ENCODE data around the gene MICAL2.

Gene MICAL2

DNA sequence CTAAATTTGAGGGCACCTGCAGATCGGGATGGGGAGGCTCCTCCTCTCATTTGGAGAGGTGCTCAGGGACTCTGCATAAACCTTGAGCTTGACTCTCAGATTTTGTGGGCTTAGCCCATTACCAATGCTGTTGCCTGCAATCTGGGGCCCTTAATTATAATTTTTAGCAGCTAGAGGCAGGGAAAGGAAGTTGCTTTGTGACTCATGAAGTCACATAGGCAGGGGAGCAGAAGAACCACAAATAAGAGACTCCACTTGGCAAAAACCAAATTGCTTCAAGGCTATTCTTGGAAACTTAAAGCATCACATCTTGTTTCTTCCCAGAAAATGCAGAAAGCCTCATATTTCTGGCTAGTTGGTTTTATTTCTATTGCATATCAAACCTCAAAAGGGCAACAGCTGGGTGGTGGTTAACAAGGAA is 46.9 kb downstream of the MICAL2 start:
- DNase-seq = no peak

DNA sequence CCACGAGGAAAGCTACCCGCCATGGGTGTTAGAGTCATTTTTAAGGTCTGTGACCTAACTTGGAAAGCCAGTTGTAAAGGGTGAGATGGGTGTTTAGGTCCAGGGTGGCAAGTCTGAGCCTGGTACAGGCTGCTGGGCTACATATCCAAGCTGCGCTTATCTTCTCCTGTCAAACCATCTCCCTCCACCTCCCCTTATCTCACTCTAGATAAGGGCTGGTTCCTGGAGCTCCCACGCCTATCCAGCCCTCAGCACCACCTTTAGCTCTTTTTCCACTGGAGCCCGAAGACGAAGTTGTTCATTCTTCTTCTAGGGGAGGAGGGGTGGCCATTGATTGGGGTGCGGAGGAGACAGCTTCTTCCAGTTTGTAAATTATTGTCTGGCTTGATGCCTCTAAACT is 48.5 kb downstream of the MICAL2 start:
- DNase-seq = no peak

DNA sequence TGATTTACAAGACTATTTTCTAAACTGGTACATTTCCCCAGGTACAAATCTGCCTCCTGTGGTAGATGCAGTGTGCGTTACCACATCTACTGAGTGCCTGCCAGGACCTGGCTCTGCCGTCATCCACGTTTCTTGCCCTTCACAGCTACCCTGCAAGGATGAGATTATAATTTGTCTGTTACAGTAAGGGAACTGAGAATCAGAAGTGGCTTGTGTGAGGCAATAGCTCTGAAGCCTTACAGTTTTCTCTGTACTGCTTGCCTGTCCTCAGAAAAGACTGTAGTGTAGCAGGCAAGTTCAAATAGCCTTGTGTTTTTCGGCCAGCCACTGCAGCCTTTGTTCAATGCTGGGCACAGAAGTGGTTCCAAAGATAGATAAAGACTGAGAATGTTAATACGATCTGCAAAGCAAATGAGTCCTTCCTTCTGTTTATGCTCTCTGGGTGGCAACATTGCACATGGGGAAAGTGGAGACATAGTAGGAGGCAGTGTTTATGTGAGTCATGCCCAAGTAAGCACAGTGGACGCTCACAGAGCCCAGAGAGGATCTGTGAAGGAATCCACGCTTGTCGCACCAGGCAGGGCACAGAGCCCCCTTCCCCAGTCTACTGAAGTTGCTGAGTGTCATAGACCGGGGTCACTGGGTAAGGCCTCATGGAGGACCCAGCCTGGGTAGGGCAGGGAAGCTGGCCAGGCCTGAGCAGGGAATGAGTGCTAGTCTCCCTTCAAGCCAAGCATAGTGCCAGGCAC is 49.1 kb downstream of the MICAL2 start:
- DNase-seq = peak in 1 of 2 experiments; percentile 40

DNA sequence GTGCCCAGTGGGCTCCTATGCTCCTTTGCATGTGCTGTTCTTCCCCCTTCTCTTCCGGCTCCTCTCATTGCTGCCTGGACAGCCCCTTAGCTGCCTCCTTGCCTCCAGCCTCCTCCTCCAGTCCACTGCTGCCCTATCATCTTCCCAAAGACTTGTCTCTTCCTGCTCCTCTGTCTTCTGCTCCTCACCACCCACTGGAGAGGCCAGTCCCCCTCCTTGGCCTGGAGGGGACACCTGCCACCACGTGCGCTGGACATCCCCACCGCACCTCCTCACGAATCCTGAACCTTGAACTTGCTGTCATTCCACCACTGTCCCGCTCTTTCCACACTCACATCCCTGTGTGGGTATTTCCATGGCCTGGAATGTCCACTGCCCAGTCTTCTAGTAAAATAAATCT is 49.8 kb downstream of the MICAL2 start:
- DNase-seq = no peak

DNA sequence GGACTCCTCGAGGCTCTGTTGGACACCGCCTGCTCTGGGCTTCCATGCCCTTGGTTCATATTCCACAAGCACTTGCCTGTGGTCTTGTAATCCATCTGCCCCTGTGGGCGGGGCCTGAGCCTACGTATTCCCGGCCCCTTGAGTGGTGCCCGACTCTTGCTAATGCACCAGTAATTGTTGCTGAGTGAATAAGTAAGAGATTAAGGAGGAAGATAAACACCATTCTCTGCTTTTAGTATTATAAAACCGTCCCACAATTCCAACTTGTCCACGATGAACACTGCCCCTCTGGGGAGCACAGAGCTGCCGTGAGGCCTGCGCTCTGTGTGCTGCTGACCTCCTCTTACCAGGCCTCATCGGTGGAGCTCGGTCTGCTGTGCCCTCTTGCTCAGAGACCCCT is 50.3 kb downstream of the MICAL2 start:
- DNase-seq = no peak

DNA sequence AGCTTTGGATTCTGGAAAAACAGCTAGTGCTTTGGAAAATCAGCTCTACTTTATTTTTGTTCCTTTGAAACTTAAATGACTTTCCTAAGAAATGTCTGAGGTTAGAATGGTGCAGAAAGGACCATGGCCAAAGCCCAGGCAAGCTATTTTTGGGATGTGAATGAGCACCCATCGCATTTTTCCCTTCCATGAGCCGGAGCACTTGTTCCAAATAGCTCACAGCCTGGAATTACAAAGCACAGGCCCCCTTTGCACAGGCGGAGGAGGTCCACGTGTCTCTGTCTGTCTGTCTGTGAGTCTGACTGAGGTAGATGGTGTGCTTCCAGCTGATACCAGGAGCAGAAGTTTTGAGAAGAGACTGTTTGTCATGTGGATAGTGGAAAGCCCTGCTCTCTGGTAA is 50.7 kb downstream of the MICAL2 start:
- DNase-seq = no peak

DNA sequence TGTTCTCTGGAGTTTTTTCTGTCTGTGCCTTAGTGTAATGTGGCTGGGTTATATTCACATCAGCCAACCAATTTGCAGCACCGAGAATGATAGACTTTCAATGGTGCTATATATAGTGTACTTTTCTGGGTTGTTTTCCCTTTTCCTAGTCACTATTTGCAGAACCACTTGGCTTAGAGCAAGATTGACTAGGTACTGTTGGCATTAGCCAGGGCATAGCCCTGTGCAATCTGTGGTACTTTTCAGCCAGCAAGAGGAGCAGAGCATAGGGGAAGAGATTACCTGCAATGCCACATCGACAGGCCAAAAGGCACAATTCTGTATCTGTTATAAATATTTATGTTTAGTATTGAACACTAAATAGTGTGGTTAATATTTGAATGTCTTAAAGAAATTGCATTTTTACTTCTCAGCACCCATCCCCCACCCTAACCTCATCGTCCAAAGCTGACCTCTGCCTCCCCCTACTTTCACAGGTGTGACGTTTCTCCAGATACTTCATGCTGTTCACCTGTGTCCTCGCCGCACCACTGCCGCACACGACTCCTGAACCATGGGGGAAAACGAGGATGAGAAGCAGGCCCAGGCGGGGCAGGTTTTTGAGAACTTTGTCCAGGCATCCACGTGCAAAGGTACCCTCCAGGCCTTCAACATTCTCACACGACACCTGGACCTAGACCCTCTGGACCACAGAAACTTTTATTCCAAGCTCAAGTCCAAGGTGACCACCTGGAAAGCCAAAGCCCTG is 51.4 kb downstream of the MICAL2 start:
- no peak for DNase-seq

DNA sequence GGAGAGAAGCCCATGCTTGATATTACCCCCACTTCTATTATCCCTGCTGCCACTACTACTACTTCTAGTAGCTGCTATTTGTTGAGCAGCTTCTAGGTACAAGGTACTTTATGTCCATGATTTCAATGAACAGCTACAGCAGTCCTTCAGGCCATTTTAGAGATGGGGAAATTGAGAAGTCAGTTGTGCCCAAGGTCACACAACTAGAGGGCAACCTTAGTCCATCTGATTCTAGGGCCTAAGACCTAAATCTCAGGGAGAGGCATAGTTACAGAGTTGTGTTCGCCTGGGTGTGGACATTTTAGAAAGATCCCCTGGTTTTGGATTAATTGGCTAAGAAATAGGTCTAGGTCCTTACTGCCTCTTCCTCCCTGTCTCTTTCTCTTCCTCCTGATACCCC is 52.3 kb downstream of the MICAL2 start:
- no peak for DNase-seq

DNA sequence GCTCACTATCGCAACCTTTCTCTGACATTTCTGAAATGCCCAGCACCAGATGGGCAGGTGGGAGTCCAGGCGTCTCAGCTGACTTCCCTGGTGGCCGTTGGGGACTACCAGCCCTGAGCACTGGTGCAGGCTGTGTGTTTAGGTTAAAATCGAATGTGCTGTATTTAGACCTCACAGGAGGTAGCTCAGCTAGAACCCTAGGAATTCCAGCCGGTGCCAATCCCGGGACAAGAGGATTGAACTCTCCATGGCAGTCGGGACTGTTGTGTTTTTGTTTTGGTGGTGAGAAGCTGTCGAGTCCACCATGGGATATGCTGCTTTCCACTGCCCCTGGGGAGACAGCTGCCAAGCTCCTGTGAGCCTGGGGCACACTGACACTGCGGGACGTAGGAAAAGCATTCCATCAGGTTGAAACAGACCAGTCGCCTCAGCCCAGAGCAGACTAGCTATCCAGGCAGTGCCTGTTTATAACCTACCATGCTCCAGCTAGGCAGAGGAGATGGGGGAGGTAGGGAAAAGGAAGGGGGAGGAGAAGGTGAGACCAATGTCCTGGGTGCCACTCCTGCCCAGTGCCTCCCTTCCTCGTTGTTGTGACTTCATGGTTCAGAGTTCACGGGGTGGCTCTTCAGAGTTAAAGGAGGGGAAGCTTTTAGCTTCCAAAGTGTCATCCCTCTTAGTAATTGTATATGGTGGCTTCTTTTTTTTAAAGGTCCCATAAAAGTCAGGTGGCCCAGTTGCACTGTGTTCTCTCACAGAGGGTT is 53.0 kb downstream of the MICAL2 start:
- DNase-seq = no peak

DNA sequence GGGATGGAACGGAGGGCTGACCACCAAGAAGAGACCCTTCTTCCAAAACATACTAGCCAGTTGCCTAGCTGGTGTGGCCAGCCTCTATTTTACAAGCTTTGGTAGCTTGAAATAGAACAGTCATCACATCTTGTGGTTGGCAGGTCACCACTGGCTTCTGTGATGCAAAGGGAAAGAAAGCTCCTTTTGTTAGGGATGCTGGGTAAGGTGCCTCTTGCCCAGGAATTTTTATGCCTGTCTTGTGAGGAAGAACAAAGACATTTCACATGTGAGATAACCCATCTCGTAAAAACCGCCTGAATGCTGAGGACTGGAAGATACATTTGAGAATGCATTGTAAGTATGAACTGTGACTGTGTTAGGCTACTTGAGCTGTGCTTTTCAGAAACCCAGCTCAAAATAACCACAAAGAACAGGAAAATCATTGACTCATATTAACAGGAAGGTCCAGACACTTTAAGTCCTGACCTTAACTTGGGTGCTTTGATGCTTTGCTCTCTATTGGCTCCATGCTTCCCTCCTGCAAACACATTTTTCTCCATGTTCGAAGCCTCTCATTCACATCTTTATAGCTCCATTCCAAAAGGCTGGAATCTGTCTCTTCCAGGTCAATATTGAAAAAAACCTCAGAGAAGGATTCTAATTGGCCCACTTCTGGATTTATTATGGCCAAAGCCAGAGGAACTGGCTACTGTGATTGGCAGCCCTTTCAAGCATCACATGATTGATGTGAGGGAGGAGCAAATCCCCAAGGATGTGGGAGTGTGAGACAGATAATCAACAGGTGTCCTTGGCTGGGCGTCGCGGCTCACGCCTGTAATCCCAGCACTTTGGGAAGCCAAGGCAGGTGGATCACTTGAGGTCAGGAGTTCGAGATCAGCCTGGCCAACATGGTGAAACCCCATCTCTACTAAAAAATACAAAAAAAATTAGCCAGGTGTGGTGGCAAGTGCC is 53.9 kb downstream of the MICAL2 start:
- DNase-seq = peak in 1 of 2 experiments; percentile 71

DNA sequence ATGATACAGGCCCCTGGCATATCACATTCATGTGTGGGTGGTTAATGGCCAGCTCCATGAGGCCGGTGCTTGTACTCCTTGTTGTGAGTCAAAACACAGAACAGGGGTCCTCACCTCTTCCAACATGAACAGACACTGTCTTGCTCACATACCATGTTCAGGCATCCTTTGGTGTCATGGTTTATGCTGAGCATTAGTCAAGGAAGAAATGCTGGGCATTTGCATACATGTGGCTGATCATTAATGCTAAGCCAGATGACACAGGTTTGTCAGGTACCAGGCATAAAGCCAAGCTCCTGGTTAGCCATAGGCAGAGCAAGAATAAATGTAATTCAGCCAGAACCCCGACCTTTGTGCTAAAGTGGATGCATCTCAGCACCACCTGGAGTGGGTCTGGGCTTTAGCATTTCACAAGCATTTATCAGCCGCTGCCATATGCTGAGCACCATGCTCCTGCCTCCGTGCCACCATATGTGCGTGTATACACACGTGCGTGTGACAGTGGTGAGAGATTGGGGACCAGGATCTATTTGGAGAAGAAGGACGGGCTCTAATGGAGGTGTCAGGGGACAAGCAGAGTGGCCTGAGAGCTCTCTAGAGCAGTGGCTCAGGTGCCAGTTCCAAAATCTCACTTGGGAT is 55.0 kb downstream of the MICAL2 start:
- DNase-seq = no peak

DNA sequence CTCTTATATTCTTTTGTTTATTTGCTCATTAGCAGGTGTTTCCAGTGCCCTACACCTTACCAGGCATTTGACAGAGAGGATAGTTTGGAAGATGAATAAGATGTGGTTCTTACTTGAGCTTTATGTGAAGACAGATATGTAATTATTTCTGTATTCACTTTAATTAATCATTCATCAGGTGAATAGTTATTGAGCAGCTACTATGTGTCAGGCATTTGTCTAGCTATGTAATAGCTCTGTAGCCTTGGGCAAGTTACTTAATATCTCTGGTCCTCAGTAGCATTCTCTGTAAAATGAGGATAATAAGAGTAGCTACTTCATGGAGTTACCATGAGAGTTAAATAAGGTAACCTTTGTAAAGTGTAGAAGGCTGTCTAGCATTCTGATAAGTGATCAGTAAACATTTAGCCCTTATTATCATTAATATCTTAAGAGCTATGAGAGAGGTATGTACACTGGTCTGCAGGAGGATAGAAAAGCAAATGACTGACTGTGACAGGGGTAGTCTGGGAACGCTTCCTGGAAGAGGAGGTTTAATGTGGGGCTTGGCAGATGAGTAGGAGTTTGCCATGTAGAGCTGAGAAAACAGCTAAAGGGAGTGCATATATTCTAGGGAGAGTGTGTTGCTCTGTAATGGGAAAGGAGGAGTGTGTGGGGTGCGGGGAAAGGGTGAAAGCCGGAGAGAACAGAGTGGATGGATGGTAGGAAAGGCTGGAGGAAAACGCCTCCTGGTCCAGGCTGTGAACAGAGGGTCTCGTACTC is 56.1 kb downstream of the MICAL2 start:
- DNase-seq = peak in 1 of 2 experiments; percentile 64

DNA sequence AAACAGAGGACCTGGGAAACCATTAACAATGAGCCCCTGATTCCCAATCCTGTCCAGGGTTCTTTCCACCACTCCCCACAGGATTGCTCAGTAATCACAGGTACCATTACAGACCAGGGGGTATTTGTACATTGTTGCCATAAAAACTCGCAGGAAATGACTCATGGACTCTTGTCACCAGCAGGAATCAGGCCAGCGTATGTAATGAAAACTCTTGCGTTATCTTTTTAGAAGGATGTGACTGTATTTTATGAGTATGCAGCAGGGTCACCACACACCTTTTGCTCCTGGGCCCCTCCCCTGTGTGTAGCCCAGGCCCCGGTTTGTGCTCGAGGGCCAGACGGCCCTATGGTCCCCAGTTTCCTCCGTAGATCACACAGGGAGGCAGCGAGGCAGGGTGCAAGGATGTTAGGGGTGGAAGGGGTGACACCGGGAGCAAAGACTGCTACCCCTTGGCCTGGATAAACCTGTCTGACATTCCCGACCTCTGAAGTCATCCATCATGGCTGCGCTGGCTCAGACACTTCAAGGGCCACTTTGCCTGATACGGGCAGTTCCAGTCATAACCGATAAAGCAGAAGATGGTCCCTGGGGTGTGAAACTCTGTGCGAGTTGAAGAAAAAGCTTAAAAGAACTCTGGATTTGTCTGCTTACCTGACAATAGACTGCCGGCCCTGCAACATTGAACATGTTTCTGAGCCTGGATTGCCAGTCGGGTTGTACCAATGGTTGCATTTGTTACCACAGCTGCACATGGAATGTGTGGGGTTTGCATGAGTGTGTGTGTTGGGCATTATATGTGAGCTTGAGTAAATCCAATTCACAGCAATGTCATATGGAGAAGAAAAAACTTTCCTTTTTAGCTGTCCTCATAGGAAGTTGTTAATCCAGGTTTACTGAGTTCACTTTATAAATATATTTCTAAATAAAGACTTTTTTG is 56.9 kb downstream of the MICAL2 start:
- peak; percentile 92 to 97 for DNase-seq

DNA sequence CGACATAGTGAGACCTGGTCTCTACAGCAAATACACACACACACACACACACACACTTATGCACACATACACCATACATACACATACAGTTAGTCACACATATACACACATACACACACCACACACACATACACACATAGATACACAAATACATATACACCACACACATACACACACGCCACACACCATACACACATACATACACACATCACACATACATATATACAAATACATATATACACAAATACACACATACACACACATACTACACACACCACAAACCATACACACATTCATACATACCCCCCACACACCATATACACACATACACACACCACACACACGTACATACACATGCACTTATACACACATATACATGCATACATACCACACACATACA is 57.7 kb downstream of the MICAL2 start:
- DNase-seq = no peak

DNA sequence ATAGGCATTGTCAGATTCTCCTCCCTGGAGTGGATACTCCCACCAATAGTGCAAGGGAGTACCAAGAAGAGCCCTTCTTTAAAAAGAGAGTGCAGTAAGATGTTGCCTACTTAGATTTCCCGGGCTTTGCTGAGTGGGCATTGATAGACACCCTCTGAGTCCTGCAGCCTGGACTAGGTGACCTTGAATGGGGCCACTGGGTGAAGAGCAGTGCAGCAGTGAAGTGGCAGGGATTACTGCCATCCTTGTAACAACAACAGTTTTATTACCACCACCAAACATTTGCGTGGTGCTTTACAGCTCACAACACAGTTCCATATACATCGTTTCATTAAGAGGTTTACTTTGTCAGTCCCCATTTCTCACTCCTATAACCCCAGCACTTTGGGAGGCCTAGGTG is 59.4 kb downstream of the MICAL2 start:
- no peak for DNase-seq

DNA sequence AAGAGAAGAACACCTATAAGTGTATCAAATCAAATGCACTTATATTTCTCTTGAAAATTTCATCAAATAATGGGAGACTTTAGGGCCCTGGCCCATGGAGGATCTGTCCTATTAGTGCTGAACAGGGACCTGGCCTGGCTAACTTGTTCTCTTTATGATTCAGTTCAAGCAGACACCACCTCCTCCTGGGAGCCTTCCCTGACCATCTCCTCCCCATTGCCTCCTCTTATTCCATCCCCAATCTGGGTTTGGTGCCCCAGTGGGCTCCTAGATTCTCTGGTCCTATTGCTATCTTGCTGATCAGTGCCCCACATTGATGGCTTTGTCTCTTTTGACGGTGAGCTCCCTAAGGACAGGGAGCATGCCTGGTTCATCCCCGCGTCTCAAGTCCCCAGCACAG is 60.1 kb downstream of the MICAL2 start:
- DNase-seq = no peak

DNA sequence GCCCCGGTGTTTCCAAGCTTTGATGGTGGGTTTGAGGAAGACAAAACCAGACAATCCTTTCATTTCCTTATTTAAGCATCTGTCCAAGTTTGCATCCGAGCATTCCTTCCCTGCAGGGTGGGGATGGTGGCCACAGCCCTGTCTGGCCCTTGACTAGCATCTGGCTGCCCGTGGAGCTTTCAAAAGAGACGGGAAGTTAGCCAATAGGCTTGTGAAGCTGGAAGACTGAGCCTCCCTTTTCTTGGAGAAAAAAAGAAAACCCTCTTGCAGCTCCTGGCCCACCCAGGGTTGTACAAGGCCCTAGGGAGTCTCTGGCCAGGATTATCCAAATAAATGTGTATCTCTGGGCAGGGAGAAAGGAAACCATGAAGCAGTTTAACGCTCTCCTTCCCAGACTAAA is 60.6 kb downstream of the MICAL2 start:
- no peak for DNase-seq

DNA sequence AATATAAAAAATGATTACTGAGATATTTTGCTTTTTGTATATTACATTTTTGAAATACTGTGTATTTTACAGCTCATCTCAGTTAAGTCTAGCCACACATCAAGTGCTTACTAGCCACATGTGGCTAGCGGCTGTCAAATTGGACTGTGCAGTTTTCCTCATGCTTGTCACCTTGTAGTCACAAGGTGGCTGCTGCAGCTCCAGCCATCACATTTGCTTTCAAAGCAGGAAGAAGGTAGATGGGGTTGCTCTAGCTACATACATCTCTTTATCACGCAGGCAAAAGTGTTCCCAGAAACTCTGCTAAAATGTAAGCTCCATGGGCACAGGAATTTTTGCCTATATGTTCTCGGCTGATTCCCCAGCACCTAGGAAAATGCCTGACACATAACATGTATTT is 61.5 kb downstream of the MICAL2 start:
- no peak for DNase-seq

DNA sequence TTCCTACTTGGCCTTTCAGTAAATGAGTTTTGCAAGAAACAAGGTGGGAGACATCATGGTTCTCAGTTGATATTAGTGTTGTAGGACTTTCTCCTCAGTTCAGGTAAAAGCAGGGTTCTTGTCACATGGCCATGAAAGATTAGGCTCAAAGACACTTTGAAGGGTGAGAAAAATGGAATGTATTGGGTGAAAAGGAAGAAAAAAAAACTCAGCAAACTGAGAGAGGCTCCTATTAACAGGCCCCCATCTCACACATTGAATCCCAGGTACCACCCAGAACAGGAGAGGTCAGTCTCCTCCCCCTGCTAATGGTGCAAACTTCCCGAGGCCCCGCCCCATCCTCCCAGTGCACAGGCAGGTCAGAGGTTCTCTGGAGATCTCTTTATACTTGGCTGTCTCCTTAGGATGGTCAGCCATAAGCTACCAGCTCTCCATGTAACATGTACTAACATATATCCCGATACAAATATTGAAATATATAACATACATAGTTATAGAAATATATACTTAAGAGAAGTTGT is 62.2 kb downstream of the MICAL2 start:
- DNase-seq = peak in 1 of 2 experiments; percentile 12

DNA sequence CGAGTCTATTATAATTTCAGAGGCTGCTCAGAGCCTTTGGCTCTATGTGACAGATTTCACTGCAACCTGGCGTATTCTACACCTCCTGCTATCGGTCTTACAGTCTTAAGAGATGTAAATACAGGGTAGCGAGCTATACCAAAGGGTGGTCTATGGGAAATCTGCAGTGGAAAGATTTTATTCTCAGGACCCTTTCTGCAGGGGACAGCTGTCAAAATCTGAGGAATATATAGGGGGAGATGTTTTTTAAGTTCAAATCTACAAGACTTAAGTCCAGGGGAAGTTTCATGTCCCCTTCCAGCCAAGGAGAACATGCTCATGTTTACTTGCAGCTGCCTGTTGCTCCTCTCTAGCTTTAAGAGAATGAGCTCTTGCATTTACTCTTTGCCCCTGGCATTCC is 62.7 kb downstream of the MICAL2 start:
- no peak for DNase-seq
